HG02981 (cell line): ENCODE data around the gene RFWD3.
"Not testable (repeated sequence)": the region's sequence is repeated elsewhere in the genome, so short reads cannot be mapped to it uniquely, and the experiment has no call there.

Experiments
- ATAC-seq: cut with Tn5 transposase; IDR thresholded peaks from one replicate; pipeline ENCODE4 v1.9.1; 2021; ENCODE audit warnings: mild to moderate bottlenecking, moderate library complexity; ENCODE audit not compliant: unreplicated experiment

The RFWD3 gene

GRCh38 chr16:74666425-74667254, at the start of gene RFWD3:
TSS of gene RFWD3 (minus strand) at chr16:74666877. CDS start at chr16:74661449, 5,428 bp downstream.
- ATAC-seq, result peak; percentile 100

- ATAC-seq, result no peak
These were observed 49.7 kb upstream of the RFWD3 start for GRCh38 chr16:74716355-74716754.

- no peak for ATAC-seq
These were observed 47.2 kb upstream of the RFWD3 start for GRCh38 chr16:74713876-74714275.

- ATAC-seq, result no peak
These were observed 46.6 kb upstream of the RFWD3 start for GRCh38 chr16:74713325-74713724.

GRCh38 chr16:74711938-74712337, 45.3 kb upstream of the RFWD3 start:
- ATAC-seq, result no peak

- ATAC-seq, result no peak
These were observed 43.7 kb upstream of the RFWD3 start for GRCh38 chr16:74710401-74710800.

- peak; percentile 84 for ATAC-seq
These were observed 42.8 kb upstream of the RFWD3 start for GRCh38 chr16:74709441-74709877.

GRCh38 chr16:74700438-74701225, 34.0 kb upstream of the RFWD3 start, which contains the start of gene MLKL:
TSS of gene MLKL (minus strand) at chr16:74700862. CDS start at chr16:74695757, 5,105 bp downstream.
- peak; percentile 41 for ATAC-seq

- peak; percentile 19 for ATAC-seq
These were observed 33.4 kb upstream of the RFWD3 start for GRCh38 chr16:74700116-74700437.

GRCh38 chr16:74699666-74700065, 33.0 kb upstream of the RFWD3 start:
- no peak for ATAC-seq

- no peak for ATAC-seq
These were observed 31.5 kb upstream of the RFWD3 start for GRCh38 chr16:74698222-74698621.

GRCh38 chr16:74695450-74696422, 29.1 kb upstream of the RFWD3 start:
- ATAC-seq, result peak; percentile 90

GRCh38 chr16:74691093-74691855, 24.6 kb upstream of the RFWD3 start:
- no peak for ATAC-seq

GRCh38 chr16:74682556-74682955, 15.9 kb upstream of the RFWD3 start:
- no peak for ATAC-seq

- ATAC-seq, result no peak
These were observed 14.0 kb upstream of the RFWD3 start for GRCh38 chr16:74680681-74681080.

GRCh38 chr16:74679983-74680382, 13.3 kb upstream of the RFWD3 start:
- no peak for ATAC-seq

- ATAC-seq, result no peak
These were observed 11.2 kb upstream of the RFWD3 start for GRCh38 chr16:74677868-74678267.

GRCh38 chr16:74673876-74674275, 7.2 kb upstream of the RFWD3 start:
- no peak for ATAC-seq

GRCh38 chr16:74668877-74669276, 2.2 kb upstream of the RFWD3 start:
- ATAC-seq, result not testable (repeated sequence)

GRCh38 chr16:74667255-74667700, 601 bp upstream of the RFWD3 start:
- ATAC-seq, result no peak
